PFSK-1 (cell line): Measurements from ENCODE around the gene PFDN4.

Experiments used
- FOXP2 ChIP-seq: optimal IDR thresholded peaks from 2 replicates; pipeline ENCODE3; 2011; ENCODE audit warnings: borderline replicate concordance, control low read depth, inconsistent platforms; ENCODE audit not compliant: insufficient read depth; ENCODE audit errors: extremely low read length, extremely low read depth
- POLR2AphosphoS5 ChIP-seq: IDR thresholded peaks from 2 replicates; pipeline ENCODE4 v1.6.1; 2012; ENCODE audit warnings: low read depth, mild to moderate bottlenecking, control low read depth, low read length, moderate library complexity
- SIN3A ChIP-seq: IDR thresholded peaks from 2 replicates; pipeline ENCODE4 v1.6.1; 2012; ENCODE audit warnings: mild to moderate bottlenecking, low read length, moderate library complexity, borderline replicate concordance; ENCODE audit not compliant: insufficient read depth
- TAF1 ChIP-seq: IDR thresholded peaks from 2 replicates; pipeline ENCODE4 v1.6.1; 2012; ENCODE audit warnings: low read length, control low read depth, borderline replicate concordance; ENCODE audit not compliant: insufficient read depth
- TF ChIP-seq, protein P1 (sequence below), 2 experiments: IDR thresholded peaks; 2 replicates each; pipeline versions ENCODE4 v1.6.1 to v1.8.0; 2011 to 2012; ENCODE audit warnings: low read depth in 2 of 2, low read length in 2 of 2, control low read depth in 1 of 2, inconsistent platforms in 1 of 2, mild to moderate bottlenecking in 1 of 2, moderate library complexity in 1 of 2; ENCODE audit not compliant: insufficient read depth in 1 of 2

Gene PFDN4

DNA sequence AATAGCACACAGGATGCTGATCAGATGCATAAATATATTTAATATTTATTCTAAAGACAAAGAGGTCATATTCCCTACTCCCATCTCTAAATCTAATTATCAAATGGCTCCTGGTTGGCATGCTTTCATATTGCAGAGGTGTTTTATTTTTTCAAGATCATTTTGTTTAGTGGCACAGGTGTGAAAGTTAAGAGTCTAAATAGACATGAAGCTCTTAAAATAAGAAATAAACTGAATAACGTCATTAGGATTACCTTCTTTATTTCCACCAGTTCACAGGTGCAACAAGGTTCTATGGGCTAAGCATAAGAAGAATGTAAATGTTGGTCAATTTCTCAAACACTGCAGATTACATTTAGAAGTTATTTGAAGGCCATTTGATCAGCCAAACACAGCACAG, 27.0 kb upstream of the PFDN4 start:
- TF ChIP-seq FOXP2 (no peak), POLR2AphosphoS5 (no peak), SIN3A (no peak)
- TF ChIP-seq, protein P1, sequence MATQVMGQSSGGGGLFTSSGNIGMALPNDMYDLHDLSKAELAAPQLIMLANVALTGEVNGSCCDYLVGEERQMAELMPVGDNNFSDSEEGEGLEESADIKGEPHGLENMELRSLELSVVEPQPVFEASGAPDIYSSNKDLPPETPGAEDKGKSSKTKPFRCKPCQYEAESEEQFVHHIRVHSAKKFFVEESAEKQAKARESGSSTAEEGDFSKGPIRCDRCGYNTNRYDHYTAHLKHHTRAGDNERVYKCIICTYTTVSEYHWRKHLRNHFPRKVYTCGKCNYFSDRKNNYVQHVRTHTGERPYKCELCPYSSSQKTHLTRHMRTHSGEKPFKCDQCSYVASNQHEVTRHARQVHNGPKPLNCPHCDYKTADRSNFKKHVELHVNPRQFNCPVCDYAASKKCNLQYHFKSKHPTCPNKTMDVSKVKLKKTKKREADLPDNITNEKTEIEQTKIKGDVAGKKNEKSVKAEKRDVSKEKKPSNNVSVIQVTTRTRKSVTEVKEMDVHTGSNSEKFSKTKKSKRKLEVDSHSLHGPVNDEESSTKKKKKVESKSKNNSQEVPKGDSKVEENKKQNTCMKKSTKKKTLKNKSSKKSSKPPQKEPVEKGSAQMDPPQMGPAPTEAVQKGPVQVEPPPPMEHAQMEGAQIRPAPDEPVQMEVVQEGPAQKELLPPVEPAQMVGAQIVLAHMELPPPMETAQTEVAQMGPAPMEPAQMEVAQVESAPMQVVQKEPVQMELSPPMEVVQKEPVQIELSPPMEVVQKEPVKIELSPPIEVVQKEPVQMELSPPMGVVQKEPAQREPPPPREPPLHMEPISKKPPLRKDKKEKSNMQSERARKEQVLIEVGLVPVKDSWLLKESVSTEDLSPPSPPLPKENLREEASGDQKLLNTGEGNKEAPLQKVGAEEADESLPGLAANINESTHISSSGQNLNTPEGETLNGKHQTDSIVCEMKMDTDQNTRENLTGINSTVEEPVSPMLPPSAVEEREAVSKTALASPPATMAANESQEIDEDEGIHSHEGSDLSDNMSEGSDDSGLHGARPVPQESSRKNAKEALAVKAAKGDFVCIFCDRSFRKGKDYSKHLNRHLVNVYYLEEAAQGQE (IDR thresholded peaks at IDR 0.05; ENCODE audit: insufficient read depth in 1 of 2, low read depth in 2 of 2, low read length in 2 of 2): no peak

GRCh38 chr20:54184071-54184470, 23.8 kb upstream of the PFDN4 start:
- TF ChIP-seq TAF1 (no peak), FOXP2 (no peak), POLR2AphosphoS5 (no peak), SIN3A (no peak)
- TF ChIP-seq, protein P1 (IDR thresholded peaks at IDR 0.05; ENCODE audit: insufficient read depth in 1 of 2, low read depth in 2 of 2, low read length in 2 of 2): no peak

GRCh38 chr20:54184904-54185626, 22.8 kb upstream of the PFDN4 start:
- TF ChIP-seq TAF1: no peak
- TF ChIP-seq SIN3A: no peak
- TF ChIP-seq POLR2AphosphoS5: no peak
- TF ChIP-seq, protein P1 (IDR thresholded peaks at IDR 0.05; ENCODE audit: insufficient read depth in 1 of 2, low read depth in 2 of 2, low read length in 2 of 2): no peak
- TF ChIP-seq FOXP2: no peak

GRCh38 chr20:54188132-54188849, 19.6 kb upstream of the PFDN4 start:
- TF ChIP-seq TAF1 (no peak), POLR2AphosphoS5 (no peak), FOXP2 (no peak), SIN3A (no peak)
- TF ChIP-seq, protein P1 (IDR thresholded peaks at IDR 0.05; ENCODE audit: insufficient read depth in 1 of 2, low read depth in 2 of 2, low read length in 2 of 2): no peak
